ENCODE results near the gene MVK. TPM values are rescaled to one million over a fixed set of nuclear protein-coding genes. Genes with fewer than 3 reads are reported as not detected.

MVK gene
- total and polyA plus RNA-seq, 2 of the 4 experiments (the other 2 are of a cell fraction) = 6.6 to 11.5 TPM

DNA sequence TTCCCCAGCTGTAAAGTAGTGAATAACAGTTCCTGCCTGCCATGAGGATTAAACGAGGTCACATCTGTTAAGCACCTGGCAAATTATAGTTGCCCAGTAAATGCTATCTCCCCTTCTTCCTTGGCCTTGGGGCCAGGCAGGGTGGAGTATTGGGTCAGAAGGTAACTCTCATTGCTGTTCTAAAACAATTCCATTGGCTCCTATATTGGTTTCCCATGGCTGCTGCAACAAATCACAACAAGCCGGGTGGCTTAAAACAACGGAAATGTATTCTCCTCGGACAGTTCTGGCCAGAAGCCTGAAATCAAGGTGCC is 32.2 kb upstream of the MVK start:
- H4K8ac ChIP-seq (ENCODE audit: low read depth in 2 of 2, low read length in 2 of 2) = no peak overlapping the region
- H2BK15ac ChIP-seq (ENCODE audit: low read depth, low read length) = no peak overlapping the region
- no peak overlapping the region for H3K4me2 ChIP-seq (ENCODE audit: low read depth, low read length)
- ChIA-PET POLR2A (ENCODE audit: unreplicated experiment) (no interaction called here), CTCF (interaction anchor here (0.6 to 1.0 kb wide), 2 partner anchors 113 to 147 kb away, joined by 3 read pairs; no protein-coding TSS in a partner anchor)
- H2BK20ac ChIP-seq (ENCODE audit: low read depth, low read length) = no peak overlapping the region
- BruUV-seq (replicated peaks) = no TSS peak
- H2AFZ ChIP-seq (replicated peaks; ENCODE audit: low read length, poor library complexity) = no peak overlapping the region
- H4K5ac ChIP-seq (ENCODE audit: low read depth, low read length) = no peak overlapping the region
- no peaks in the 10 kb centered on the region for H3K27me3 ChIP-seq (ENCODE audit: control insufficient read depth, insufficient read depth, low read length)
- 0 out of 2 replicates have a peak overlapping the region, but pooled peaks have one; percentile 14 for H2BK120ac ChIP-seq (ENCODE audit: low read depth, low read length)
- H3K23ac ChIP-seq (ENCODE audit: low read depth, low read length) = no peak overlapping the region
- no peaks in the 10 kb centered on the region for H3K9me3 ChIP-seq (ENCODE audit: control insufficient read depth, insufficient read depth, low read length)
- peaks cover 9% of the 10 kb centered on the region for H3K4me1 ChIP-seq (ENCODE audit: control insufficient read depth, insufficient read depth, low read length)
- intact Hi-C loops (cut with micrococcal nuclease) (no loop called here), dilution Hi-C loops (cut with HindIII; ENCODE audit: low sequenced_read_pairs, unreplicated experiment) (no loop called here), in situ Hi-C loops (cut with MboI; ENCODE audit: low sequenced_read_pairs) (no loop called here)
- no peak overlapping the region for H2BK5ac ChIP-seq (ENCODE audit: low read depth, low read length, poor library complexity, severe bottlenecking)
- H3K9ac ChIP-seq (ENCODE audit: low read depth, low read length) = no peak overlapping the region
- TF ChIP-seq POLR2A (IDR thresholded peaks at IDR 0.05; ENCODE audit: low read depth, low read length) = no peak
- no peak for TF ChIP-seq NFE2L2 (IDR thresholded peaks at IDR 0.05; ENCODE audit: low read depth, low read length)
- TF ChIP-seq MAFK (IDR thresholded peaks at IDR 0.05; ENCODE audit: low read depth, low read length) = no peak
- TF ChIP-seq RFX5 (IDR thresholded peaks at IDR 0.05; ENCODE audit: low read depth, low read length) = no peak
- no peak for TF ChIP-seq FOS (IDR thresholded peaks at IDR 0.05; ENCODE audit: low read depth, low read length)
- no peak for TF ChIP-seq CEBPB (IDR thresholded peaks at IDR 0.05; ENCODE audit: low read depth, low read length)
- TF ChIP-seq, protein P1, sequence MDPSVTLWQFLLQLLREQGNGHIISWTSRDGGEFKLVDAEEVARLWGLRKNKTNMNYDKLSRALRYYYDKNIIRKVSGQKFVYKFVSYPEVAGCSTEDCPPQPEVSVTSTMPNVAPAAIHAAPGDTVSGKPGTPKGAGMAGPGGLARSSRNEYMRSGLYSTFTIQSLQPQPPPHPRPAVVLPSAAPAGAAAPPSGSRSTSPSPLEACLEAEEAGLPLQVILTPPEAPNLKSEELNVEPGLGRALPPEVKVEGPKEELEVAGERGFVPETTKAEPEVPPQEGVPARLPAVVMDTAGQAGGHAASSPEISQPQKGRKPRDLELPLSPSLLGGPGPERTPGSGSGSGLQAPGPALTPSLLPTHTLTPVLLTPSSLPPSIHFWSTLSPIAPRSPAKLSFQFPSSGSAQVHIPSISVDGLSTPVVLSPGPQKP (IDR thresholded peaks at IDR 0.05; ENCODE audit: borderline replicate concordance, low read depth, low read length) = no peak
- no peak overlapping the region for H3K4ac ChIP-seq (ENCODE audit: low read depth, low read length)
- H3K36me3 ChIP-seq (ENCODE audit: control insufficient read depth, insufficient read depth, low read length) = peaks cover 1% of the 10 kb centered on the region; the same call in 1 of the 2 replicates
- 0 out of 2 replicates have a peak overlapping the region, but pooled peaks have one; percentile 8 for H2AK5ac ChIP-seq (ENCODE audit: low read depth, low read length)
- H4K91ac ChIP-seq (ENCODE audit: insufficient read depth, low read depth, low read length) = no peak overlapping the region
- H4K20me1 ChIP-seq (ENCODE audit: insufficient read depth, low read length) = no peaks in the 10 kb centered on the region
- H3K27ac ChIP-seq (ENCODE audit: insufficient read depth, low read length) = no peak overlapping the region
- H2AK9ac ChIP-seq (replicated peaks; ENCODE audit: low read depth, low read length, poor library complexity) = no peak overlapping the region
- 20% methylated on average over 1 of the region's 4 CpGs; no CpG with 5 or more reads in 1 of the 2 experiments for WGBS, 2 experiments (ENCODE audit: extremely low coverage in 2 of 2, insufficient read length in 1 of 2)
- H3K18ac ChIP-seq (ENCODE audit: low read depth, low read length) = no peak overlapping the region
- ATAC-seq (ENCODE audit: low read depth) = no peak
- H3K79me1 ChIP-seq (ENCODE audit: low read depth in 1 of 2, low read length in 2 of 2) = peaks cover 0 to 4% of the 10 kb centered on the region in 2 experiments; a peak in 3 of 4 replicates
- no peak overlapping the region for H3K4me3 ChIP-seq (ENCODE audit: insufficient read depth, low read depth, low read length)
- H3K56ac ChIP-seq (ENCODE audit: extremely low read depth, insufficient read depth, low read length) = no peak overlapping the region
- peak; percentile 4 for DNase-seq
- H3K9me1 ChIP-seq (ENCODE audit: insufficient read depth, low read length) = peaks cover 8% of the 10 kb centered on the region
- H3K14ac ChIP-seq (replicated peaks; ENCODE audit: low read depth, low read length) = no peak overlapping the region
